SKM-1 (cell line): ENCODE data around the gene PARD3.

Source experiments
- DNase-seq: peaks from one replicate; lab custom pipeline; 2025; ENCODE audit not compliant: unreplicated experiment; lab: John Stamatoyannopoulos, UW

The PARD3 gene

GRCh38 chr10:34627741-34628140 is 187.4 kb downstream of the PARD3 start:
- DNase-seq = no peak

GRCh38 chr10:34627331-34627730 is 187.8 kb downstream of the PARD3 start:
- no peak for DNase-seq

GRCh38 chr10:34626158-34626880 is 188.8 kb downstream of the PARD3 start:
- DNase-seq = no peak

- no peak for DNase-seq
These were observed 190.6 kb downstream of the PARD3 start for GRCh38 chr10:34624323-34625153.

GRCh38 chr10:34622945-34623344 is 192.2 kb downstream of the PARD3 start:
- no peak for DNase-seq

- DNase-seq = no peak
These were observed 196.5 kb downstream of the PARD3 start for GRCh38 chr10:34618611-34619010.

- DNase-seq = no peak
These were observed 199.3 kb downstream of the PARD3 start for GRCh38 chr10:34615770-34616169.

GRCh38 chr10:34613491-34613890 is 201.6 kb downstream of the PARD3 start:
- DNase-seq = no peak

- DNase-seq = no peak
These were observed 202.2 kb downstream of the PARD3 start for GRCh38 chr10:34612938-34613337.

- no peak for DNase-seq
These were observed 202.7 kb downstream of the PARD3 start for GRCh38 chr10:34612446-34612845.

GRCh38 chr10:34609287-34609940 is 205.7 kb downstream of the PARD3 start:
- no peak for DNase-seq

GRCh38 chr10:34607894-34608293 is 207.2 kb downstream of the PARD3 start:
- DNase-seq = no peak

- DNase-seq = no peak
These were observed 208.2 kb downstream of the PARD3 start for GRCh38 chr10:34606890-34607289.

- DNase-seq = no peak
These were observed 212.6 kb downstream of the PARD3 start for GRCh38 chr10:34602478-34602877.

GRCh38 chr10:34601691-34602090 is 213.4 kb downstream of the PARD3 start:
- DNase-seq = no peak

GRCh38 chr10:34599026-34599795 is 215.9 kb downstream of the PARD3 start:
- no peak for DNase-seq

GRCh38 chr10:34596351-34596750 is 218.7 kb downstream of the PARD3 start:
- DNase-seq = no peak

GRCh38 chr10:34593930-34594329 is 221.2 kb downstream of the PARD3 start:
- no peak for DNase-seq

GRCh38 chr10:34593374-34593890 is 221.7 kb downstream of the PARD3 start:
- no peak for DNase-seq

GRCh38 chr10:34590793-34591192 is 224.3 kb downstream of the PARD3 start:
- DNase-seq = no peak

- DNase-seq = no peak
These were observed 225.8 kb downstream of the PARD3 start for GRCh38 chr10:34589275-34589674.
